HG02938 (cell line): Measurements from ENCODE around the gene MEX3C.

Experiments
- ATAC-seq: cut with Tn5 transposase; IDR thresholded peaks from one replicate; pipeline ENCODE4 v1.9.1; 2021; ENCODE audit warnings: mild to moderate bottlenecking, moderate library complexity; ENCODE audit not compliant: unreplicated experiment

The MEX3C gene

GRCh38 chr18:51197661-51198424 is at the start of gene MEX3C:
Gene MEX3C, minus strand, starts transcription at chr18:51197681. Its CDS starts 361 bp downstream, at chr18:51197320.
- peak; percentile 80 for ATAC-seq

- ATAC-seq: no peak
Observed at GRCh38 chr18:51241226-51241625, 43.7 kb upstream of the MEX3C start.

- ATAC-seq: no peak
Observed at GRCh38 chr18:51236225-51236624, 38.7 kb upstream of the MEX3C start.

GRCh38 chr18:51235009-51235789 is 37.7 kb upstream of the MEX3C start:
- ATAC-seq: no peak

- no peak for ATAC-seq
Observed at GRCh38 chr18:51234117-51235008, 36.9 kb upstream of the MEX3C start.

GRCh38 chr18:51229328-51229727 is 31.8 kb upstream of the MEX3C start:
- ATAC-seq: no peak

GRCh38 chr18:51227660-51228059 is 30.2 kb upstream of the MEX3C start:
- no peak for ATAC-seq

GRCh38 chr18:51226587-51227350 is 29.3 kb upstream of the MEX3C start:
- no peak for ATAC-seq

GRCh38 chr18:51226068-51226467 is 28.6 kb upstream of the MEX3C start:
- no peak for ATAC-seq

- no peak for ATAC-seq
Observed at GRCh38 chr18:51212606-51213005, 15.1 kb upstream of the MEX3C start.

GRCh38 chr18:51211552-51211951 is 14.1 kb upstream of the MEX3C start:
- peak; percentile 98 for ATAC-seq

- peak; percentile 11 for ATAC-seq
Observed at GRCh38 chr18:51196811-51197660, 445 bp downstream of the MEX3C start.

- no peak for ATAC-seq
Observed at GRCh38 chr18:51196118-51196810, 1.2 kb downstream of the MEX3C start.

GRCh38 chr18:51195451-51196117 is 1.9 kb downstream of the MEX3C start:
- ATAC-seq: no peak

- no peak for ATAC-seq
Observed at GRCh38 chr18:51195086-51195450, 2.4 kb downstream of the MEX3C start.

- no peak for ATAC-seq
Observed at GRCh38 chr18:51194604-51195003, 2.9 kb downstream of the MEX3C start.

- ATAC-seq: no peak
Observed at GRCh38 chr18:51193621-51194287, 3.7 kb downstream of the MEX3C start.

- ATAC-seq: no peak
Observed at GRCh38 chr18:51192696-51193095, 4.8 kb downstream of the MEX3C start.
